Measurements from ENCODE around the gene MPND. TPM values are rescaled to one million over a fixed set of nuclear protein-coding genes. Genes with fewer than 3 reads are reported as not detected.

Gene MPND
- polyA plus RNA-seq, 1 of the 3 experiments (the other 2 are of a cell fraction): 21.3 TPM

GRCh38 chr19:4406626-4407025 is 63.3 kb downstream of the MPND start:
- Histone ChIP-seq H3K4me3 (ENCODE audit: low read depth in 2 of 2, low read length in 1 of 2) (no peak overlapping the region), H3K9ac (no peak overlapping the region), H3K36me3 (replicated peaks in 1 of 2; ENCODE audit: control insufficient read depth in 1 of 2, insufficient read depth in 2 of 2, low read length in 1 of 2) (peaks cover 4 to 13% of the 10 kb centered on the region in 2 experiments), H3K4me1 (ENCODE audit: control insufficient read depth in 1 of 2, insufficient read depth in 2 of 2, low read depth in 1 of 2, low read length in 1 of 2) (peaks cover 7% of the 10 kb centered on the region in 2 experiments; a peak in 3 of 4 replicates), H3K79me2 (ENCODE audit: insufficient read depth) (peaks cover 85% of the 10 kb centered on the region), H3K4me2 (no peak overlapping the region), H3F3A (replicated peaks; ENCODE audit: insufficient read depth) (peaks cover 5% of the 10 kb centered on the region), H3K9me3 (no peaks in the 10 kb centered on the region), H2AFZ (ENCODE audit: low read depth) (no peak overlapping the region), H4K20me1 (ENCODE audit: insufficient read depth) (no peaks in the 10 kb centered on the region; the same call in 1 of the 2 replicates), H3K27ac (ENCODE audit: low read depth in 2 of 2, low read length in 1 of 2) (no peak overlapping the region), H3K9me2 (no peaks in the 10 kb centered on the region), H3K27me3 (ENCODE audit: insufficient read depth) (no peaks in the 10 kb centered on the region)
- TF ChIP-seq TEAD4 (IDR thresholded peaks at IDR 0.05; ENCODE audit: borderline replicate concordance, insufficient read depth) (no peak), USF2 (IDR thresholded peaks at IDR 0.05; ENCODE audit: borderline replicate concordance, low read depth, low read length) (no peak), EP300 (IDR thresholded peaks at IDR 0.05; ENCODE audit: borderline replicate concordance in 1 of 2, low read depth in 1 of 2, low read length in 1 of 2) (no peak), MAX (IDR thresholded peaks at IDR 0.05; ENCODE audit: low read depth) (no peak), SIN3A (IDR thresholded peaks at IDR 0.05; ENCODE audit: borderline replicate concordance, low read depth, low read length) (no peak), RCOR1 (IDR thresholded peaks at IDR 0.05; ENCODE audit: low read length) (no peak), NFIC (IDR thresholded peaks at IDR 0.05; ENCODE audit: borderline replicate concordance) (no peak), FOSL2 (IDR thresholded peaks at IDR 0.05; ENCODE audit: borderline replicate concordance, low read depth) (no peak), SMC3 (IDR thresholded peaks at IDR 0.05; ENCODE audit: low read depth, low read length) (no peak), GABPA (IDR thresholded peaks at IDR 0.05; ENCODE audit: low read depth) (no peak), FOXM1 (IDR thresholded peaks at IDR 0.05; ENCODE audit: low read depth) (no peak), YY1 (IDR thresholded peaks at IDR 0.05; ENCODE audit: low read depth) (no peak), MEF2A (IDR thresholded peaks at IDR 0.05; ENCODE audit: borderline replicate concordance, low read depth) (no peak), RXRA (IDR thresholded peaks at IDR 0.05; ENCODE audit: borderline replicate concordance, low read depth) (no peak), IRF3 (IDR thresholded peaks at IDR 0.05; ENCODE audit: low read depth, low read length) (no peak), EZH2phosphoT487 (IDR thresholded peaks at IDR 0.05; ENCODE audit: borderline replicate concordance, low read depth) (no peak), CTCF (IDR thresholded peaks at IDR 0.05) (no peak), ELF1 (IDR thresholded peaks at IDR 0.05) (no peak), TCF12 (IDR thresholded peaks at IDR 0.05) (no peak), PBX3 (IDR thresholded peaks at IDR 0.05) (no peak)
- ChIA-PET POLR2A (no interaction called here), CTCF (interaction anchor here (0.6 kb wide), 1 partner anchor 1942 kb away, joined by 3 read pairs; no protein-coding TSS in a partner anchor)
- no peak for DNase-seq
- 94% methylated on average over 7 of the region's 7 CpGs for WGBS (ENCODE audit: low lambda C conversion rate)
